IPS-18a (cell line): ENCODE results near the gene CCDC127.
"Not testable (repeated sequence)": the region's sequence is repeated elsewhere in the genome, so short reads cannot be mapped to it uniquely, and the experiment has no call there.

Source experiments
- H3K27ac ChIP-seq: one replicate; pipeline ENCODE4 v1.5.1; 2013; ENCODE audit warnings: low read length
- H3K27me3 ChIP-seq: one replicate; pipeline ENCODE4 v1.6.1; 2013; ENCODE audit warnings: mild to moderate bottlenecking, low read length; ENCODE audit not compliant: control insufficient read depth, insufficient read depth
- H3K36me3 ChIP-seq: one replicate; pipeline ENCODE4 v1.6.1; 2013; ENCODE audit warnings: low read depth, low read length; ENCODE audit not compliant: control insufficient read depth
- H3K4me1 ChIP-seq: one replicate; pipeline ENCODE4 v1.6.1; 2013; ENCODE audit warnings: low read depth, low read length; ENCODE audit not compliant: control insufficient read depth
- H3K4me3 ChIP-seq: one replicate; pipeline ENCODE4 v1.5.1; 2013; ENCODE audit warnings: low read length
- H3K9ac ChIP-seq: one replicate; pipeline ENCODE4 v1.6.1; 2013; ENCODE audit warnings: mild to moderate bottlenecking, low read length, moderate library complexity
- H3K9me3 ChIP-seq: one replicate; pipeline ENCODE4 v1.6.1; 2013; ENCODE audit warnings: low read depth, low read length; ENCODE audit not compliant: control insufficient read depth

Gene CCDC127

GRCh38 chr5:217494-218456, at the start of gene CCDC127, which contains the start of gene SDHA:
TSS of gene CCDC127 (minus strand) at chr5:218153. CDS start at chr5:216849, 1,304 bp downstream.
TSS of gene SDHA (plus strand) at chr5:218320. CDS start at chr5:218356, 36 bp downstream.
- not testable (repeated sequence) for H3K4me1 ChIP-seq, H3K27ac ChIP-seq, H3K36me3 ChIP-seq, H3K27me3 ChIP-seq, H3K9me3 ChIP-seq
- Histone ChIP-seq H3K4me3 (peak within 1 kb of the TSS; percentile 95), H3K9ac (peak within 1 kb of the TSS; percentile 81)

GRCh38 chr5:267716-268115, 49.8 kb upstream of the CCDC127 start:
- peaks cover 9% of the 10 kb centered on the region for H3K36me3 ChIP-seq
- H3K4me1 ChIP-seq, result no peaks in the 10 kb centered on the region
- H3K4me3 ChIP-seq, result no peak overlapping the region
- H3K27me3 ChIP-seq, result no peaks in the 10 kb centered on the region
- no peak overlapping the region for H3K27ac ChIP-seq
- no peaks in the 10 kb centered on the region for H3K9me3 ChIP-seq
- H3K9ac ChIP-seq, result no peak overlapping the region

GRCh38 chr5:266311-267026, 48.5 kb upstream of the CCDC127 start:
- H3K36me3 ChIP-seq, H3K27me3 ChIP-seq, H3K9ac ChIP-seq, H3K4me1 ChIP-seq, H3K9me3 ChIP-seq, H3K27ac ChIP-seq, H3K4me3 ChIP-seq: not testable (repeated sequence)

GRCh38 chr5:264338-264737, 46.4 kb upstream of the CCDC127 start:
- Histone ChIP-seq H3K27me3 (no peaks in the 10 kb centered on the region), H3K4me1 (no peaks in the 10 kb centered on the region), H3K9me3 (no peaks in the 10 kb centered on the region), H3K36me3 (peaks cover 9% of the 10 kb centered on the region), H3K9ac (no peak overlapping the region), H3K27ac (no peak overlapping the region), H3K4me3 (no peak overlapping the region)

GRCh38 chr5:263275-263974, 45.5 kb upstream of the CCDC127 start:
- H3K9me3 ChIP-seq, H3K9ac ChIP-seq, H3K4me1 ChIP-seq, H3K36me3 ChIP-seq, H3K4me3 ChIP-seq, H3K27ac ChIP-seq, H3K27me3 ChIP-seq: not testable (repeated sequence)

- Histone ChIP-seq H3K27me3 (no peaks in the 10 kb centered on the region), H3K4me3 (no peak overlapping the region), H3K9me3 (no peaks in the 10 kb centered on the region), H3K9ac (no peak overlapping the region), H3K27ac (no peak overlapping the region), H3K36me3 (peaks cover 34% of the 10 kb centered on the region), H3K4me1 (no peaks in the 10 kb centered on the region)
Measured at GRCh38 chr5:257148-257547, 39.2 kb upstream of the CCDC127 start.

- H3K4me3 ChIP-seq, result not testable (repeated sequence)
- peaks cover 37% of the 10 kb centered on the region for H3K36me3 ChIP-seq
Measured at GRCh38 chr5:256347-256746, 38.4 kb upstream of the CCDC127 start.

GRCh38 chr5:255116-255515, 37.2 kb upstream of the CCDC127 start:
- H3K4me1 ChIP-seq, H3K9me3 ChIP-seq, H3K4me3 ChIP-seq, H3K27me3 ChIP-seq, H3K27ac ChIP-seq, H3K9ac ChIP-seq: not testable (repeated sequence)
- H3K36me3 ChIP-seq, result peaks cover 43% of the 10 kb centered on the region

More at GRCh38 chr5:256347-256746, 38.4 kb upstream of the CCDC127 start:
- H3K9ac ChIP-seq, H3K9me3 ChIP-seq, H3K27me3 ChIP-seq, H3K4me1 ChIP-seq, H3K27ac ChIP-seq: not testable (repeated sequence)

GRCh38 chr5:254322-254721, 36.4 kb upstream of the CCDC127 start:
- not testable (repeated sequence) for H3K9ac ChIP-seq, H3K4me1 ChIP-seq, H3K9me3 ChIP-seq, H3K4me3 ChIP-seq, H3K27me3 ChIP-seq, H3K27ac ChIP-seq
- H3K36me3 ChIP-seq, result peaks cover 49% of the 10 kb centered on the region

GRCh38 chr5:252546-252945, 34.6 kb upstream of the CCDC127 start:
- Histone ChIP-seq H3K27me3 (no peaks in the 10 kb centered on the region), H3K9me3 (no peaks in the 10 kb centered on the region), H3K27ac (no peak overlapping the region), H3K4me3 (no peak overlapping the region), H3K4me1 (no peaks in the 10 kb centered on the region), H3K9ac (no peak overlapping the region), H3K36me3 (peaks cover 62% of the 10 kb centered on the region)

- not testable (repeated sequence) for H3K27ac ChIP-seq, H3K9ac ChIP-seq
- H3K36me3 ChIP-seq, result peaks cover 61% of the 10 kb centered on the region
Measured at GRCh38 chr5:251975-252374, 34.0 kb upstream of the CCDC127 start.

More at GRCh38 chr5:251975-252374, 34.0 kb upstream of the CCDC127 start:
- not testable (repeated sequence) for H3K27me3 ChIP-seq, H3K9me3 ChIP-seq, H3K4me1 ChIP-seq, H3K4me3 ChIP-seq
